Astrocyte (in vitro differentiated cells and primary cell): Measurements from ENCODE around the gene USP32. TPM values are rescaled to one million over a fixed set of nuclear protein-coding genes. Genes with fewer than 3 reads are reported as not detected.
"Not testable (repeated sequence)": the region's sequence is repeated elsewhere in the genome, so short reads cannot be mapped to it uniquely, and the experiment has no call there.

ENCODE experiments used
- DNase-seq: peaks from one replicate; pipeline ENCODE4 v3.0.0-alpha.2; 2010; ENCODE audit warnings: low read depth
- FAIRE-seq: peaks from 2 replicates; lab custom pipeline; 2011; peaks lifted over from hg19 to GRCh38; lab: Jason Lieb, UNC
- H2AFZ ChIP-seq: 2 replicates; pipeline ENCODE4 v1.6.0; 2012; ENCODE audit warnings: low read depth, low read length, inconsistent platforms
- H3K27ac ChIP-seq: 2 replicates; pipeline ENCODE4 v1.5.1; 2011; ENCODE audit warnings: low read depth, low read length, inconsistent platforms
- H3K27me3 ChIP-seq: 2 replicates; pipeline ENCODE4 v1.6.0; 2011; ENCODE audit warnings: low read length, inconsistent platforms; ENCODE audit not compliant: insufficient read depth
- H3K36me3 ChIP-seq: 2 replicates; pipeline ENCODE4 v1.5.1; 2011; ENCODE audit warnings: low read length, inconsistent platforms; ENCODE audit not compliant: insufficient read depth
- H3K4me1 ChIP-seq: 2 replicates; pipeline ENCODE4 v1.5.1; 2011; ENCODE audit warnings: low read length, inconsistent platforms; ENCODE audit not compliant: insufficient read depth
- H3K4me2 ChIP-seq: 2 replicates; pipeline ENCODE4 v1.6.0; 2012; ENCODE audit warnings: low read length, inconsistent platforms
- H3K4me3 ChIP-seq: 2 replicates; pipeline ENCODE4 v1.5.1; 2011; ENCODE audit warnings: low read depth, mild to moderate bottlenecking, low read length, inconsistent platforms; ENCODE audit not compliant: insufficient read depth
- H3K79me2 ChIP-seq: 2 replicates; pipeline ENCODE4 v1.6.0; 2012; ENCODE audit warnings: mild to moderate bottlenecking, low read length, inconsistent platforms; ENCODE audit not compliant: insufficient read depth
- H3K9ac ChIP-seq: 2 replicates; pipeline ENCODE4 v1.6.0; 2012; ENCODE audit warnings: mild to moderate bottlenecking, low read length, inconsistent platforms
- H3K9me3 ChIP-seq: 2 replicates; pipeline ENCODE4 v1.5.1; 2012; ENCODE audit warnings: low read depth, mild to moderate bottlenecking, low read length, inconsistent platforms; ENCODE audit not compliant: insufficient read depth
- H4K20me1 ChIP-seq: 2 replicates; pipeline ENCODE4 v1.6.0; 2012; ENCODE audit warnings: low read length, inconsistent platforms; ENCODE audit not compliant: insufficient read depth
- H3K27ac Mint-ChIP-seq: one replicate; pipeline ENCODE4 v1.8.0; 2021; ENCODE audit warnings: mild to moderate bottlenecking, mixed read lengths; ENCODE audit not compliant: unreplicated experiment
- H3K27me3 Mint-ChIP-seq: one replicate; pipeline ENCODE4 v1.8.0; 2021; ENCODE audit warnings: low read depth, mixed read lengths; ENCODE audit not compliant: unreplicated experiment
- H3K36me3 Mint-ChIP-seq: one replicate; pipeline ENCODE4 v1.8.0; 2021; ENCODE audit warnings: low read depth, mixed read lengths; ENCODE audit not compliant: unreplicated experiment
- H3K4me1 Mint-ChIP-seq: one replicate; pipeline ENCODE4 v1.8.0; 2021; ENCODE audit warnings: low read depth, mixed read lengths; ENCODE audit not compliant: unreplicated experiment
- H3K4me3 Mint-ChIP-seq: one replicate; pipeline ENCODE4 v1.8.0; 2021; ENCODE audit warnings: mild to moderate bottlenecking, moderate library complexity, mixed read lengths; ENCODE audit not compliant: unreplicated experiment
- H3K9me3 Mint-ChIP-seq: one replicate; pipeline ENCODE4 v1.8.0; 2021; ENCODE audit warnings: mild to moderate bottlenecking, mixed read lengths; ENCODE audit not compliant: unreplicated experiment
- CTCF ChIP-seq: IDR thresholded peaks from 2 replicates; pipeline ENCODE4 v1.5.1; 2011; ENCODE audit warnings: low read depth, mild to moderate bottlenecking, inconsistent platforms, low read length, moderate library complexity; ENCODE audit not compliant: insufficient read depth
- EZH2 ChIP-seq: IDR thresholded peaks from 2 replicates; pipeline ENCODE4 v1.6.1; 2012; ENCODE audit warnings: mild to moderate bottlenecking, low read length, inconsistent platforms; ENCODE audit not compliant: insufficient read depth
- total RNA-seq: library from RNA; stranded (reverse); gene quantifications from 2 replicates; pipeline ENCODE4 v1.2.1, GENCODE V29; 2021

USP32 gene
- total RNA-seq, 1 donor from 2014 or later, result 40.2 TPM

- Histone ChIP-seq H3K9me3 (no peaks in the 10 kb centered on the region), H3K27ac (no peak overlapping the region), H3K4me1 (no peaks in the 10 kb centered on the region), H3K27me3 (no peaks in the 10 kb centered on the region), H3K79me2 (peaks cover 35% of the 10 kb centered on the region), H2AFZ (no peak overlapping the region), H3K36me3 (no peaks in the 10 kb centered on the region), H4K20me1 (peaks cover 32% of the 10 kb centered on the region), H3K4me3 (no peak overlapping the region), H3K4me2 (no peak overlapping the region), H3K9ac (no peak overlapping the region)
- H3K4me1 Mint-ChIP-seq, result peaks cover 1% of the 10 kb centered on the region
- no peak overlapping the region for H3K27ac Mint-ChIP-seq
- TF ChIP-seq CTCF, result no peak
- TF ChIP-seq EZH2, result no peak
- no peaks in the 10 kb centered on the region for H3K27me3 Mint-ChIP-seq
- no peak for FAIRE-seq
- DNase-seq, result peak; percentile 37
- no peak overlapping the region for H3K4me3 Mint-ChIP-seq
- H3K36me3 Mint-ChIP-seq, result peaks cover 2% of the 10 kb centered on the region
- H3K9me3 Mint-ChIP-seq, result no peaks in the 10 kb centered on the region
Observed at GRCh38 chr17:60335289-60335688, 56.6 kb downstream of the USP32 start.

DNA sequence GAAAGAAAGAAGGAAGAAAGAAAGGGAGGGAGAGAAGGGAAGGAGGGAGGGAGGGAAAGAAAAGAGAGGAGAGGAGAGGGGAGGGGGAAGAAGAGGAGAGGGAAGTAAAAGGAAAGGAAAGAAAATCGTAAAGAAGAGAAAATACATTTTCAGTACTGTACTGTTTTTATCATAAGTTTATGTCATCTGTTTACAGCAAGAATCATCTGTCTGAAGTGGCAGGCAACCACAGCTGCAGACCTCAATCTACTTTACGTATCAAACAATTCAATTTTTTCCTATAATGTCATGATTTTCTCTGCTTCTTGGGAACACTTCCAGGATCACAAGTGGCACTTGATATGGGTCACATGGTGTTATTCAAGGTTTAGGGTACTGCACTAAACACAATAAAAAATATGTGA, 58.3 kb downstream of the USP32 start:
- peaks cover 1% of the 10 kb centered on the region for H3K36me3 Mint-ChIP-seq
- H3K4me2 ChIP-seq, result no peak overlapping the region
- H3K9ac ChIP-seq, result no peak overlapping the region
- no peaks in the 10 kb centered on the region for H3K9me3 ChIP-seq
- no peaks in the 10 kb centered on the region for H3K27me3 ChIP-seq
- peak; percentile 55 for DNase-seq
- H3K9me3 Mint-ChIP-seq, result no peaks in the 10 kb centered on the region
- no peak for FAIRE-seq
- no peaks in the 10 kb centered on the region for H3K36me3 ChIP-seq
- H3K27ac ChIP-seq, result no peak overlapping the region
- H3K27ac Mint-ChIP-seq, result no peak overlapping the region
- H4K20me1 ChIP-seq, result peaks cover 38% of the 10 kb centered on the region
- no peaks in the 10 kb centered on the region for H3K27me3 Mint-ChIP-seq
- H3K4me1 ChIP-seq, result no peaks in the 10 kb centered on the region
- no peak overlapping the region for H2AFZ ChIP-seq
- no peak for TF ChIP-seq EZH2
- no peak for TF ChIP-seq CTCF
- H3K4me1 Mint-ChIP-seq, result peaks cover 1% of the 10 kb centered on the region
- H3K4me3 Mint-ChIP-seq, result no peak overlapping the region
- H3K4me3 ChIP-seq, result no peak overlapping the region
- peaks cover 47% of the 10 kb centered on the region for H3K79me2 ChIP-seq

GRCh38 chr17:60333072-60333471, 58.9 kb downstream of the USP32 start:
- not testable (repeated sequence) for H3K9me3 Mint-ChIP-seq

More at GRCh38 chr17:60333072-60333471, 58.9 kb downstream of the USP32 start:
- H3K4me1 Mint-ChIP-seq, H3K4me3 Mint-ChIP-seq, H3K27ac Mint-ChIP-seq, H3K4me2 ChIP-seq, H2AFZ ChIP-seq, H3K4me3 ChIP-seq, DNase-seq, H3K27ac ChIP-seq, H3K9me3 ChIP-seq, H3K36me3 Mint-ChIP-seq, H3K4me1 ChIP-seq, H3K27me3 ChIP-seq, H3K36me3 ChIP-seq, FAIRE-seq, H3K27me3 Mint-ChIP-seq, H3K9ac ChIP-seq: not testable (repeated sequence)
- H4K20me1 ChIP-seq, result peaks cover 40% of the 10 kb centered on the region
- peaks cover 47% of the 10 kb centered on the region for H3K79me2 ChIP-seq
